Fibroblast of the aortic adventitia (primary cell): ENCODE measurements around the gene NBEA. TPM values are rescaled to one million over a fixed set of nuclear protein-coding genes. Genes with fewer than 3 reads are reported as not detected.
A peak's percentile ranks its signal among the peaks of the same experiment; 100 is the strongest.

Experiments
- DNase-seq: peaks from one replicate; pipeline ENCODE4 v3.0.0-alpha.2; 2010; ENCODE audit warnings: low read depth
- H3K4me3 ChIP-seq: 2 replicates; pipeline ENCODE4 v1.5.1; 2011; ENCODE audit warnings: low read depth, mild to moderate bottlenecking, control low read depth, low read length, moderate library complexity
- CTCF ChIP-seq: IDR thresholded peaks from 2 replicates; pipeline ENCODE4 v1.5.1; 2011; ENCODE audit warnings: mild to moderate bottlenecking, low read length, control low read depth, inconsistent platforms; ENCODE audit not compliant: insufficient read depth
- total RNA-seq: library from RNA; depleted of rRNA; stranded (reverse); fragments of >200 nt; gene quantifications from 2 replicates; pipeline ENCODE4 v1.2.3, GENCODE V29; 2012; ENCODE audit warnings: low replicate concordance

Gene NBEA
- total RNA-seq, 1 donor: 6.9 TPM

GRCh38 chr13:35468195-35468594 is 526.1 kb downstream of the NBEA start:
- peak; percentile 21 for DNase-seq

GRCh38 chr13:35469806-35470525 is 527.9 kb downstream of the NBEA start:
- no peak overlapping the region for H3K4me3 ChIP-seq
- TF ChIP-seq CTCF: no peak
- peak; percentile 13 for DNase-seq

More at GRCh38 chr13:35468195-35468594, 526.1 kb downstream of the NBEA start:
- no peak for TF ChIP-seq CTCF
- no peak overlapping the region for H3K4me3 ChIP-seq

- peak; percentile 53 for DNase-seq
- H3K4me3 ChIP-seq: peak overlapping the region; percentile 50
- TF ChIP-seq CTCF: no peak
These were observed 528.9 kb downstream of the NBEA start for GRCh38 chr13:35470671-35471661.

GRCh38 chr13:35471706-35472322 is 529.7 kb downstream of the NBEA start:
- no peak for TF ChIP-seq CTCF
- DNase-seq: peak; percentile 49
- H3K4me3 ChIP-seq: peak overlapping the region; percentile 45

- peak; percentile 35 for DNase-seq
- no peak for TF ChIP-seq CTCF
- H3K4me3 ChIP-seq: peak overlapping the region; percentile 45
These were observed 530.3 kb downstream of the NBEA start for GRCh38 chr13:35472323-35472881.

GRCh38 chr13:35473206-35473775 is 531.2 kb downstream of the NBEA start:
- peak; percentile 22 for DNase-seq
- H3K4me3 ChIP-seq: peak overlapping the region; percentile 25
- no peak for TF ChIP-seq CTCF
